SU-DHL-6 (cell line): ENCODE results near the gene OXCT1.

Experiments used
- EZH2phosphoT487 ChIP-seq: fragments of 200-600 bp; sonication (generic), shearing (Covaris generic); conservative IDR thresholded peaks from 2 replicates; pipeline ENCODE4 v1.6.1; 2018; ENCODE audit warnings: mild to moderate bottlenecking, antibody characterized with exemption, low read length, moderate library complexity, mixed read lengths
- TF ChIP-seq, protein P1 (sequence below): fragments of 200-600 bp; sonication (generic); IDR thresholded peaks from one replicate; pipeline ENCODE4 v1.5.1; 2017; ENCODE audit warnings: antibody characterized with exemption, mild to moderate bottlenecking, low read length, moderate library complexity; ENCODE audit not compliant: insufficient read depth, poor library complexity, severe bottlenecking

DNA sequence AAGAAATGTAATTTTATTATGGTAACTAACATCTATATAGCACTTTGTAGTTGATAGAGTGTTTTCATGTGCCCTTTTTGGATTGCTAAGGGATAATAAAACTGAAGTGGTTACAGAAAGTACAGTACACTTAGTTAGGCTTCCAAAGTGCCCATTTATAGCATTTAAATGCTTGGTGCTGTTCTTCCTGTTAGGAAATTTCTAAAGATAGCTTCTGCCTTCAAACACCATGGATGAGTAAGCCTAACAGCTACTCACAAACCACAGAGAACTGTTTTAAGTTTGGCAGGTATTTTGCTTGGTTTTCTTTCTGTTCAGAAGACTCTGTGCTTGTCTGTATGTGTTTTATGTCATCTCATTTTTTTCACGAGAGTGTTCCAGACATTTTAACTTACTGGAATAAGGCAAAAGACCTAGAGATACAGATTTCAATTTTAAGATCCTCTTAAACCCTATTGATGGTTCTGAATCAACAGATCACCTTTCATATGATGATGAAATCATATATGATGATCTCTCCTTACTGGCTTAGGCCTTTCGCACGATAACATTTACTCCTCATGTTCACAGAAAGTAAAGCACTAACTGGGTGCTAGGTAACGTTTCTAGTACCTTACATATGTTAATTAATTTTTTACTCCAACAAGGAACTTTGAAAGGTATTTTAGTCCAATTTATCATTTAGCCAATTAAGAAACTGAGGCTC lies 38.3 kb upstream of the OXCT1 start:
- TF ChIP-seq, protein P1, sequence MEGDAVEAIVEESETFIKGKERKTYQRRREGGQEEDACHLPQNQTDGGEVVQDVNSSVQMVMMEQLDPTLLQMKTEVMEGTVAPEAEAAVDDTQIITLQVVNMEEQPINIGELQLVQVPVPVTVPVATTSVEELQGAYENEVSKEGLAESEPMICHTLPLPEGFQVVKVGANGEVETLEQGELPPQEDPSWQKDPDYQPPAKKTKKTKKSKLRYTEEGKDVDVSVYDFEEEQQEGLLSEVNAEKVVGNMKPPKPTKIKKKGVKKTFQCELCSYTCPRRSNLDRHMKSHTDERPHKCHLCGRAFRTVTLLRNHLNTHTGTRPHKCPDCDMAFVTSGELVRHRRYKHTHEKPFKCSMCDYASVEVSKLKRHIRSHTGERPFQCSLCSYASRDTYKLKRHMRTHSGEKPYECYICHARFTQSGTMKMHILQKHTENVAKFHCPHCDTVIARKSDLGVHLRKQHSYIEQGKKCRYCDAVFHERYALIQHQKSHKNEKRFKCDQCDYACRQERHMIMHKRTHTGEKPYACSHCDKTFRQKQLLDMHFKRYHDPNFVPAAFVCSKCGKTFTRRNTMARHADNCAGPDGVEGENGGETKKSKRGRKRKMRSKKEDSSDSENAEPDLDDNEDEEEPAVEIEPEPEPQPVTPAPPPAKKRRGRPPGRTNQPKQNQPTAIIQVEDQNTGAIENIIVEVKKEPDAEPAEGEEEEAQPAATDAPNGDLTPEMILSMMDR: no peak
- no peak for TF ChIP-seq EZH2phosphoT487
